LoVo (cell line): ENCODE results near the gene LAMA2.

Experiments used
- DNase-seq: peaks from one replicate; pipeline ENCODE4 v3.0.0-alpha.2; 2016; ENCODE audit warnings: low spot score

The LAMA2 gene

DNA sequence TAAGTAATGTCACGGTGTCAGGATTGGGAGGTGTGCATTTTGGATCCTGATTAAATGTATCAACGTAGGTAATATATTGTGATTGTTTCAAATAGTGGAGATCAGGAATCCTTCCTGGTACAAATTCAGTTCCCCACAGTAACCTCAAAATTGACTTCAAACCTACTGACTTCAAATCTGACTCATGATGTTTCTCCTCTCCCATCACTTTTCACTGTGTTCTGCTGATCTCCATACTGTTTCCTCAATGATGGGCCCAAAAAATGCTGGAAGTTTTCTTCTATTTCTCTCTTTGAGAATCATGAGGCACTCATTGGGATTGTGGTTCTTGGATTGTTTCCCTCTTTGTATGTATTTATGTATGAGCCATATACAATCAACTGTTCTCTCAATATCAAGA lies 35.9 kb downstream of the LAMA2 start:
- DNase-seq = no peak

DNA sequence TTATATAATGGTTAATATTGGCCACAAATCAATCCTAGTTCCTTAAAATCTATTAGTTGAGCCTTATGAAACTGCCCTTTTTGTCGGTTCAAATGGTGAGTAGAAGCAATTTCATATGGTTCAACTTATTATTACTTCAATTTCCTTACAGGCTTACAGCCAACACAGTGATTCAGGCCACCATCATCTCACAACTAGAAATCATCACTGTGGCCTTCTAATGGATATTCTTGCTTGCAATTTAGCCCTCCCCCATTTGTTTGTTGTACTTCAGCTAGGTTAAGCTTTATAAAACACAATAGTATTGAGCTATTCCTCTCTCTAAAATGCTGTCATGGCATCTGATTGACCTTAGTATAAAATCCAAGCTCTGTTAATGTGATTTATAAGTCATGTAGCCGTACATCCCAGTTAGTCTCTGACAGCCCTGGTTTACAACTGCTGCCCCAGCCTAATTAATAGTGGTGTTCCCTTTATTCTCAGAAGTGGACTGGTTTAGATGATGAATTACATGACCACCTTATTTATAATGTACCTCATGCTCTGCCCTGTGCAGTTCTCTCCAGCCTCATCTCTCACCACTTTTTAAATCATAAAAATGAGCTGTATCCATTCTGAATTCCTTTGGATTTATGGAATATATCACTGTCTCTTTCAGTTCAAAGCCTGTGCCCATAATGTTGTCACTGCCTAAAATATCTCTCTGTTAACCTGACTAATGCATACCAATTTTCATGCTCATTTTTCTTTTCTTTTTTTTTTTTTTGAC lies 36.7 kb downstream of the LAMA2 start:
- DNase-seq = no peak

GRCh38 chr6:128925765-128926164 lies 42.8 kb downstream of the LAMA2 start:
- no peak for DNase-seq

GRCh38 chr6:128929869-128930268 lies 46.9 kb downstream of the LAMA2 start:
- DNase-seq = no peak

DNA sequence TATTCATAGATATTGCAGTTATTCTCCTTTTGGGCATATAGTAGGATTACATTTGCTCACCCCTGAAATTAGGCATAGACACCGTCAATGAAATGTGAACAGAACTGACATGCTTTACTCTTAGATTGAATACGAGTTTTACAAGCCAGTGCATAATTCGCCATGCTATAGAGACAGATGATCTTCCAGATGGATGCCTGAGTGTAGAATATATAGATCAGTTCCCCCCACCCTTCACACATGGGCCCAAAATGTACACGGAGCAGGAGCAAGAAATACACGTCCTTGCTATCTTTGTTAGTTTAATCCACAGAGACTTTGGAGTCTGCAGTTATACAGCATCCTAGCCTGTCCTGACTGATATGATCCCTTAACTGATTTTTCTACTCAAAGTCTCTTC lies 47.4 kb downstream of the LAMA2 start:
- DNase-seq = no peak

DNA sequence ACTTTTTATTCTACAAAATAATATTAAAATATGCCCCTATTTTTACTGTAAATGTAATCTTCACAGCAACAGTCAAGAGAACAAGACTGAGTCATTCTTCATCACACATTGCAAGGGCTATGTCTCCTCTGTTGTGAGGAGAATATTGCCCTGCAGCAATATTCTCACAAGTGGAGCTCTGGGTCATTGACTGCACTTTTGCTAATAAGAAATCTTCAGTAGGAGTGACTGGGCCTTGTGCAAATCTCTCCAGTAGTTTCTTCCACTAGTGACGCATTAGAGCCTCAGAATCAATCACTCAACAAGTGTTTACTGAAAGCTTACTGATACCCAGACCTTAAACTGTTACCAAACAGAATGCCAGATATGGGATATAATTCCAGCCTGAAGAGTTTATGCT lies 49.1 kb downstream of the LAMA2 start:
- DNase-seq = no peak

DNA sequence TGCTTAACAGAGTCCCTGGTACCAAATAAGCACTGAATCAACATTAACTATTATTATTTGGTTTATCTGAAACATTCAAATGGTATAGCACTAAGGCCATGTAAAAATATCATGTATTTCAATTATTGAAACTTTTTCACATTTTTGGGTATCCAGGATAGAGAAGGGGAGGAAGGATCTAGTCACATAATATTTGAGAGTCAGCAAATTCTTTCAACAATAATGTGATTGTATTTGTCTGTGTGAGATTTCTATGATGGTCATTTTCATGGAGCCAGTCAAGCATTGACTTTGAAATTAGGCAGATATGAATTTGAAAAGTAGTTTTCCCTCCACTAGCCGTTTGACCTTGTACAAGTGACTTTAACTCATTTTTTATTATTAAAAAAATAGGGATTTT lies 67.9 kb downstream of the LAMA2 start:
- DNase-seq = no peak

GRCh38 chr6:128952902-128953301 lies 70.0 kb downstream of the LAMA2 start:
- no peak for DNase-seq

DNA sequence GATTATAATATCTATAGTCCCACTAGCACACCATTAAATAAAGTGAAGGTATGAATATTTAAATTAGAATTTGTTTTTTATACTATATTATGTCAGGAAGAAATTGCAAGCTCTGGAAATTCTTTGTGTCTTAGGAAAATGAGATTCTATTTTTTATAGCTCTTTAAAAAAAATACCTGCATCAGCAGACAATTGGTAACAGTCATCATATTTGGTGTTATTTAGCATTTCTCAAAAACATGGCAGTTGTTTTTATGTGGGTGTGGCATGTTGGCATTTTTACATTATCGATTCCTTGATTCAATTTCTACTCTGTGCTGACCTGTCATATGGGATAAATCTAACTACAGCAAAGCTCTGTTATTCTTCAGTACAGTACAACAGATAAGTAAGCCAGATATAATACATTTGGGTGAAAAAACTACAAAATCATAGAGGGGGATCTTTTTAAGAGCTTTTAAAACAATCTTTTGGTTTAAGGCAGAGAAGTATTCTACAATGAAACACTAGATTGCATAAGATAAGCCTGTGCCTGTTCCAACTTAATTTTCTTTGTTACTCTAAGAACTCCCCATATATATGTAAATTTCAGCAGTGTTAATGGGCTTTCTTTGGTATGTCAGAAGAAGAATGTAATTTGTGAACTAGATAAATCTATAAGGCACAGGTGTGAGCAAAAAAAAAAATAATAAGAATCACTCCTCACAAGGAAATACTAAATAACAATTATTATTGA lies 71.5 kb downstream of the LAMA2 start:
- DNase-seq = no peak

DNA sequence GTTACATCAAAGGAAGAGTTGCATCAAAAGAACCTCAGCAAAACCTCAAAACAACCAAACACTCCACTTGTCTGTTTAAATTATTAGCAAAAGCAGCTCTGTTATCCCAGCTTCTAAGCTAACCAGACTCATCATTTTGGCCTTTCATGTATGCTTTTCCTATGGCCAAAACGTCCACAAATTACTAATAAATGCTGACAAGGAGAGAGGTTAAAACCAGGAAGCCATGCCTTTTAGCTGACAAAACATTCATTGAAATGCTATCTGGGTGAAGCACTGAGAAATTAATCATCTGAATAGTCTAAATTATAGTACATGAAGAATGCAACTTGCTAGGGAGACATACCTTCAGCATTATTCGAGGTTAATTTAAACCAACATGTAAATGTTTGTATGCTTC lies 80.6 kb downstream of the LAMA2 start:
- no peak for DNase-seq

GRCh38 chr6:128964233-128964755 lies 81.4 kb downstream of the LAMA2 start:
- no peak for DNase-seq

GRCh38 chr6:128964771-128965170 lies 81.8 kb downstream of the LAMA2 start:
- no peak for DNase-seq

DNA sequence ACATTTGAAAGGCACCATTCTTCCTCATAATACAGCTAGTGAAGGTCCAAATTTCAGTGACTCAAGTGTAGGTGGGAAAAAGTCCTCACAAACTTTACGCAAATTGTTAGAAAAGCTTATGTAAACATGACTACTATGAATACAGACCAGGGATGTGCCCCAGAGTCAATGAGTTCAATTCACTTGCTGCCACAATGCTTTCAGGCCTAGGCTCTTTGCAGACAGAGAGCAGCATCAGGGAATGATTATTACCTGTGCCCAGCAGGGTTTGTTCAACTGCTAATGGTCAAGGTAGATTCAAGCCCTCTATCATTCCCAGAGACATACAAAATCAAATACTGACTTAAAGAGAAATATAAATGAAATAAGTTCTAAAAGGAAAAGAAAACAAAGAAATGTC lies 84.0 kb downstream of the LAMA2 start:
- DNase-seq = no peak

- DNase-seq = no peak
These were observed 96.1 kb downstream of the LAMA2 start for GRCh38 chr6:128979071-128979470.

- DNase-seq = no peak
These were observed 98.8 kb downstream of the LAMA2 start for GRCh38 chr6:128981716-128982115.

- no peak for DNase-seq
These were observed 107.4 kb downstream of the LAMA2 start for GRCh38 chr6:128990360-128990759.

GRCh38 chr6:128990915-128991314 lies 108.0 kb downstream of the LAMA2 start:
- DNase-seq = no peak

- no peak for DNase-seq
These were observed 110.2 kb downstream of the LAMA2 start for GRCh38 chr6:128993166-128993565.

DNA sequence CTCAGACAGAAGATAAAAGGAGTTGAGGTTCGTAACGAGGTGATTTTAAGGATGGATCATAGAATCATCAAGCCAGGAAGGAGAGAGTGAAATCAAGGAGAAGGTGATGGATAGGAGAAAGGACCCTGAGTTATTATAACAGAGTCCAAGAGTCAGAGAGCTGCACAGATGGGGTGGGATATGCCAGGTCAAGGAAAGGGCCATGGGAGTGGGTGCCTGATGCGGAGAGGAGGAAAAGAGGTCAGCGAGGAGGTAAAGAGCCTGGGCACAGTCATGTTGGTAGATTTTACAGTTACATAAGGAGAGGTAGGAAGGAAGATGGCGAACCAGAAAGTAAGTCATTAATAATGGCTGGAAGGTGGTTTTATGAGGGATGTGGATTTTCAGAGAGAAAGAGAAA lies 114.9 kb downstream of the LAMA2 start:
- no peak for DNase-seq

DNA sequence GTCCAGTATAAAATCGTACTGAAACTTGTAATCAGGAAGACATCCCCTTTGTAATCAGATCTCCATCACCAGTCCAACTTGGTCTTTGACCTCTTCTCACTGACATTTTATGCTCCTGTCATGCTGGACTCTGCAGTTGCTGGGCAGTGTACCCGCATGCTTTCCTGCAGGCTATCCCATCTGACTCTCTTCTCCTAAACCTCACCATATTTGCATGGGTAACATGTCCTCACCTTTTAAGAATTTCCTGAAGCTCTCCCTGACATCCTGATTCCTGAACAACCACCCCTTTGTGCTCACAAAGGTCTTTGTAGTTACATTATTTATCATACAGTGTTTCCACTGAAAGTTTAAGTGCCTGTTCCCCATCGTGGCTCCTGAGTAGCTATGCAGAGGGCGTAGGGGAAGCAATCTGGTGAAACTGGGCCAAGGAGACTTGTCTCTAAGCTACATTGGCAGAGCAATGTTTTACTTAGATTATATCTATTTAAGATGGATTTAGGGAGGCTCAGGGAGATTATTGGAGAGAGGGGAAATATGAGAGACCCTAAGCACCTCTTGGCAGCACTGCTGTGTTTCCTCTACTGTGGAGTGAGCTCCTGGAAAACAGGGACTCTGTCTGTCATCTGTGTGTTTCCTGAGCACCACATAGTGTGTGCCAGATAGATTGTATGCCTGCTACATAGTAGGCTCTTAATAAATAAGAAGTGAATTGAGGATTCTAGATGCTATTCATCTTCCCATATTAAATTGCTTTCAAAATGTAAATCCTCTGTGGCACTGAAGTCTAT lies 124.0 kb downstream of the LAMA2 start:
- no peak for DNase-seq

- DNase-seq = no peak
These were observed 124.9 kb downstream of the LAMA2 start for GRCh38 chr6:129007701-129008373.

DNA sequence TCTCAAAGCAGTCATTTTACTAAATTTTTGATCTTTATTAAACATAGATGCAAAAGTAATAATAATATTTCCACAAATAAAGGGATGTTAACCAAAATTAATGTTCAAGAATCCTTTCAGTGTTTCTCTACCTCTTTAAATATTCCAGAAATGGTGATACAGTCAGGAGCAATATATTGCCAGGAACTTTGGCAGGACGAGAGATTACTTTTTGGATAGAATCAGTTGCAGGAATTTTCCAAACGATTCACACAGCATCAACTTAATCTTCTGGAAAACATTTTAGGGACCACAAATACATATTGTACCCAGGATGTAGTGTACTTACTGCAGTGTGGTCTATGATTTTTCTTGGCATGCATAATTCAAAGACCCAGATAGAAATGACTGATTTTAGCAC lies 125.7 kb downstream of the LAMA2 start:
- no peak for DNase-seq
